Calu3 (cell line): ENCODE measurements around the gene RNF169. TPM values are rescaled to one million over a fixed set of nuclear protein-coding genes. Genes with fewer than 3 reads are reported as not detected.

Experiments
- BruUV-seq: library from RNA; stranded (reverse); fragments of 400-500 nt; replicated peaks from 2 replicates; lab custom pipeline; 2021; lab: Mats Ljungman, UMichigan
- CTCF ChIA-PET: fragments of 300-600 bp; sonication (Branson Sonifier 250); formaldehyde crosslinking; loops from one replicate; lab custom pipeline; 2022; ENCODE audit warnings: antibody characterized with exemption; lab: Charles Lee
- DNase-seq: peaks from one replicate; pipeline ENCODE4 v3.0.0; 2022
- H3K27ac Mint-ChIP-seq: one replicate; pipeline ENCODE4 v1.8.0; 2022; ENCODE audit warnings: mixed read lengths; ENCODE audit not compliant: unreplicated experiment
- H3K27me3 Mint-ChIP-seq: one replicate; pipeline ENCODE4 v1.8.0; 2022; ENCODE audit warnings: mixed read lengths; ENCODE audit not compliant: unreplicated experiment
- H3K36me3 Mint-ChIP-seq: one replicate; pipeline ENCODE4 v1.8.0; 2022; ENCODE audit warnings: mild to moderate bottlenecking, moderate library complexity, mixed read lengths; ENCODE audit not compliant: insufficient read depth, unreplicated experiment
- H3K4me1 Mint-ChIP-seq: one replicate; pipeline ENCODE4 v1.8.0; 2022; ENCODE audit warnings: mild to moderate bottlenecking, low read depth, mixed read lengths; ENCODE audit not compliant: unreplicated experiment
- H3K4me3 Mint-ChIP-seq: one replicate; pipeline ENCODE4 v1.8.0; 2022; ENCODE audit warnings: mild to moderate bottlenecking, low read depth, moderate library complexity, mixed read lengths; ENCODE audit not compliant: unreplicated experiment
- H3K9me3 Mint-ChIP-seq: one replicate; pipeline ENCODE4 v1.8.0; 2022; ENCODE audit warnings: low read depth, mixed read lengths; ENCODE audit not compliant: unreplicated experiment
- intact Hi-C: fragments of 100-400 bp; cut with micrococcal nuclease; formaldehyde crosslinking; loops from one replicate; pipeline ENCODE4 v1.10.0; 2022; ENCODE audit not compliant: unreplicated experiment
- total RNA-seq: library from RNA; stranded (reverse); gene quantifications from 2 replicates; pipeline ENCODE4 v1.2.3, GENCODE V29; 2022
- TF ChIP-seq, protein P1 (sequence below): fragments of 200-600 bp; IDR thresholded peaks from one replicate; pipeline ENCODE4 v1.8.0; 2022; ENCODE audit warnings: antibody characterized with exemption; ENCODE audit not compliant: unreplicated experiment

Gene RNF169
- total RNA-seq, 1 experiment from 2014 or later, result 22.5 TPM

DNA sequence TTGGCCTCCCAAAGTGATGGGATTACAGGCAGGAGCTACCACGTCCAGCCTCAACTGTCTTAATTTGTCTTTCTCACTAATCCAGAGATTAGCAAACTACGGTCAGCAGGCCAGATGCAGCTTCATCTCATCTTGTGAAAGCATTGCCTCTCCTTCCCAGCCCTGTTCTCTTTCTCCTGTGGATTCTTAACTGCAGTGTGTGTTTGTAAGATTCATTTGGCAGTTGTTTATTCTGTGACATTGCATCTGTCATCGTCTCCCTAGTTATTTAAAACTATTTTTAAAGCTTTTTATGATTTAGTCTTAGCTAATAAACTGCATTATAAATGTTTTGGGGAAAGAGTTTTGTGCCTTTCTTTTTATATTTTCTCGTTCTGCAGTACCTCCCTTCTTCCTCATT, 29.2 kb downstream of the RNF169 start:
- TF ChIP-seq, protein P1, sequence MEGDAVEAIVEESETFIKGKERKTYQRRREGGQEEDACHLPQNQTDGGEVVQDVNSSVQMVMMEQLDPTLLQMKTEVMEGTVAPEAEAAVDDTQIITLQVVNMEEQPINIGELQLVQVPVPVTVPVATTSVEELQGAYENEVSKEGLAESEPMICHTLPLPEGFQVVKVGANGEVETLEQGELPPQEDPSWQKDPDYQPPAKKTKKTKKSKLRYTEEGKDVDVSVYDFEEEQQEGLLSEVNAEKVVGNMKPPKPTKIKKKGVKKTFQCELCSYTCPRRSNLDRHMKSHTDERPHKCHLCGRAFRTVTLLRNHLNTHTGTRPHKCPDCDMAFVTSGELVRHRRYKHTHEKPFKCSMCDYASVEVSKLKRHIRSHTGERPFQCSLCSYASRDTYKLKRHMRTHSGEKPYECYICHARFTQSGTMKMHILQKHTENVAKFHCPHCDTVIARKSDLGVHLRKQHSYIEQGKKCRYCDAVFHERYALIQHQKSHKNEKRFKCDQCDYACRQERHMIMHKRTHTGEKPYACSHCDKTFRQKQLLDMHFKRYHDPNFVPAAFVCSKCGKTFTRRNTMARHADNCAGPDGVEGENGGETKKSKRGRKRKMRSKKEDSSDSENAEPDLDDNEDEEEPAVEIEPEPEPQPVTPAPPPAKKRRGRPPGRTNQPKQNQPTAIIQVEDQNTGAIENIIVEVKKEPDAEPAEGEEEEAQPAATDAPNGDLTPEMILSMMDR, result no peak
- no peak for DNase-seq
- Mint-ChIP-seq H3K36me3 (no peaks in the 10 kb centered on the region), H3K27ac (no peak overlapping the region), H3K4me3 (no peak overlapping the region), H3K9me3 (no peaks in the 10 kb centered on the region), H3K27me3 (no peaks in the 10 kb centered on the region), H3K4me1 (peaks cover 33% of the 10 kb centered on the region)
- CTCF ChIA-PET, result no interaction called here
- no TSS peak for BruUV-seq
- intact Hi-C loops, result no loop called here

DNA sequence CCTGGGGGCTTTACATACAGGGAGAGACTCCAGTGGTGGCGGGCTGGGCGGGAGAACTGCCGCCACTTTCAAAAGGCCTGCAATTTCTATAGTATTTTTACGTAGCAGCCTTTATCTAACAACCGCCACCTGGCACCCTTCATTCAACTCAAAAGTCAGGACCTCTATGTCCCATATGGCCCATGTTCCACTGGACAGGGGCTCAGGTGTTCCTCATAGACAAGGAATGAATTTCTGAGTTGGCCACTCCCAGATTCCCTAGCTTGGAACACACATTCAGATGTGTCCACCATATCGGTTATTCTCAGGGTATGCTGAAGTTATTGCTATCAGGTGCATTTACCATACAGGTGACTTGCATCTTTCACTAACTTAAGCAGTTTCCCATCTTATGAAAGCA, 29.9 kb downstream of the RNF169 start:
- Mint-ChIP-seq H3K9me3 (no peaks in the 10 kb centered on the region), H3K4me3 (no peak overlapping the region), H3K36me3 (no peaks in the 10 kb centered on the region), H3K27ac (no peak overlapping the region), H3K27me3 (no peaks in the 10 kb centered on the region), H3K4me1 (peaks cover 31% of the 10 kb centered on the region)
- no TSS peak for BruUV-seq
- TF ChIP-seq, protein P1, result no peak
- CTCF ChIA-PET, result no interaction called here
- no peak for DNase-seq
- intact Hi-C loops, result no loop called here

DNA sequence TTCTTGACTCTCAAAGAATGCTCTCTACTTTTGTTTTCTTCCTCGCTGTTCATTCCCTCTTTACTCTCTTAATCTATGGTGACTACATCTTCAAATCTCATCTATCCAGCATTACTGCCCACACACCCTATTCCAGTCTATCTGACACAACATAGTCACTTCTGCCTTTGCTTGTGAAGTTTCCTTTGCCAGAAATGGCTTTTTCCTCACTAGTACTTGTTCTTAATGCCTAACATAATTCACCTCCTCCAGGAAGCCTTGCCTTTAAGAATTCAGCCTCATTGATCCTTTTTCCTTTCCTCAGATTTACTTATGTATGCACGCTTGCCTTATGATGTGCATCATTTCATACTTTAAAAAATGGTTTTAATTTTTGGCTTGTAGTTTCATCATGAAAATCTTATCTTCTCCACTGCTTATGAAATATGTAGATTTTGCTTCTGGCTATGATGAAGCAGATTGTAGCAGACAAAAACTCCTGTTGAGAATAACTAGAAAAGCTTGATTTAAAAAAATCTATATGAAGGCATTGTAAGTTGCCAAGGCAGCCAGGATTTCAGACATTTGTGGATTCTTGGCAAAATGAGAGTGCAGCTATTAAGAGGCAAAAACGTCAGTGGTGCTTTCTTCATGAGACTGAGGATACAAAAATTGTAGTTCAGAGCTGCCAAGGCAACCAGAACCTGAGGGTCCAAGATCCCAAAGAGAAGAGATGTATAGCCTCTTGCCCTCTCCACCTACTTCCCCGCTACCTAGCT, 31.8 kb downstream of the RNF169 start:
- no peaks in the 10 kb centered on the region for H3K27me3 Mint-ChIP-seq
- intact Hi-C loops, result no loop called here
- TF ChIP-seq, protein P1, result no peak
- H3K36me3 Mint-ChIP-seq, result no peaks in the 10 kb centered on the region
- H3K9me3 Mint-ChIP-seq, result no peaks in the 10 kb centered on the region
- CTCF ChIA-PET, result no interaction called here
- no peak overlapping the region for H3K4me3 Mint-ChIP-seq
- H3K4me1 Mint-ChIP-seq, result peaks cover 29% of the 10 kb centered on the region
- no peak overlapping the region for H3K27ac Mint-ChIP-seq
- DNase-seq, result no peak
- no TSS peak for BruUV-seq

DNA sequence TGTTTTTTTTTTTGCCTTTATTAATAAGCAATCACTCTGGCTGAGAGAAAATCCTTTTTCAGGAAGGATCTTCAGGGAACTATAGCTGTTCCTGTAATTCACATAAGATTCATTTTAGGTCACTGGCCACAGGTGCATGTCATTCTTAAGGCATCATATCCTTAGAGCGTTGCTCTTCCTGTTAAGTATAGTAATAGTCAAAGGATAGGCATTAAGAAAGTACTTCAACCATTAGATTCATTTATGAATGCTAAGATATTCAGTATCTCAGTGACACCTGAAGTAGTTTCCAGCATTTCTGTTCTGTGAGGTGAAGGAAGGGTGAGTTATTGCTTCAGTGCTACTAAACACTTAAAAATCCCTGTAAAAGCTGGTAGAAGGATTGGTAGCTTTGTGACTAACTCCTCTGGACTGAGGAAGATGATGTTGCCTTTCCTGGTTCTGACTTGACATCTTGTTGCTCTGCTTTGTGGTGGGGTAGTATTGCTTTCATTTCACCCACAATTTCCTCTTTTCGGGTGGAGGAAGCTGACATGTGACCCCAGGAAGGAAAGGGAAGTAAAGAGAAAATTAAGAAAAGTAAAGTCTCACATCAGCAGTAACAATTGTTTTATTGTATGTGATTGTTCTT, 34.7 kb downstream of the RNF169 start:
- Mint-ChIP-seq H3K4me3 (no peak overlapping the region), H3K27ac (peak overlapping the region; percentile 43)
- BruUV-seq, result no TSS peak

More for the DNA sequence above, 34.7 kb downstream of the RNF169 start:
- TF ChIP-seq, protein P1, result no peak
- H3K4me1 Mint-ChIP-seq, result peaks cover 12% of the 10 kb centered on the region
- CTCF ChIA-PET, result interaction anchor here (0.6 to 1.3 kb wide), 3 partner anchors 81 to 465 kb away, joined by 3 to 4 read pairs (median 3); no protein-coding TSS in a partner anchor
- H3K36me3 Mint-ChIP-seq, result no peaks in the 10 kb centered on the region
- intact Hi-C loops, result no loop called here
- H3K27me3 Mint-ChIP-seq, result no peaks in the 10 kb centered on the region
- H3K9me3 Mint-ChIP-seq, result no peaks in the 10 kb centered on the region
- DNase-seq, result peak; percentile 6
